BJ (cell line): ENCODE measurements around the gene C6. TPM values are rescaled to one million over a fixed set of nuclear protein-coding genes. Genes with fewer than 3 reads are reported as not detected.

Experiments used
- CTCF ChIA-PET: fragments of 350-600 bp; formaldehyde crosslinking; extraction: SDS; loops from one replicate; lab custom pipeline; 2021; ENCODE audit warnings: antibody characterized with exemption, inconsistent platforms; lab: Yijun Ruan, JAX
- POLR2A ChIA-PET: fragments of 300-600 bp; sonication (Branson Sonifier 250); formaldehyde crosslinking; extraction: SDS; loops from one replicate; lab custom pipeline; 2021; ENCODE audit warnings: antibody characterized with exemption; lab: Charles Lee
- DNase-seq: peaks from one replicate; pipeline ENCODE4 v3.0.0-alpha.2; 2011; ENCODE audit warnings: low read depth
- H3K27me3 ChIP-seq: 2 replicates; pipeline ENCODE4 v1.6.0; 2011; ENCODE audit warnings: low read length; ENCODE audit not compliant: control insufficient read depth, insufficient read depth
- H3K36me3 ChIP-seq: 2 replicates; pipeline ENCODE4 v1.5.1; 2011; ENCODE audit warnings: low read length; ENCODE audit not compliant: control insufficient read depth, insufficient read depth
- H3K4me3 ChIP-seq: 2 replicates; pipeline ENCODE4 v1.5.1; 2011; ENCODE audit warnings: low read depth, mild to moderate bottlenecking, control low read depth, low read length
- CTCF ChIP-seq: IDR thresholded peaks from 2 replicates; pipeline ENCODE4 v1.5.1; 2011; ENCODE audit warnings: low read depth, mild to moderate bottlenecking, control low read depth, inconsistent platforms, low read length, moderate library complexity; ENCODE audit not compliant: insufficient read depth
- polyA plus RNA-seq: library from polyadenylated mRNA; depleted of rRNA; stranded (reverse); fragments of >200 nt; gene quantifications from 2 replicates; pipeline ENCODE4 v1.2.3, GENCODE V29; 2011

Gene C6
- polyA plus RNA-seq, 1 experiment = not detected

DNA sequence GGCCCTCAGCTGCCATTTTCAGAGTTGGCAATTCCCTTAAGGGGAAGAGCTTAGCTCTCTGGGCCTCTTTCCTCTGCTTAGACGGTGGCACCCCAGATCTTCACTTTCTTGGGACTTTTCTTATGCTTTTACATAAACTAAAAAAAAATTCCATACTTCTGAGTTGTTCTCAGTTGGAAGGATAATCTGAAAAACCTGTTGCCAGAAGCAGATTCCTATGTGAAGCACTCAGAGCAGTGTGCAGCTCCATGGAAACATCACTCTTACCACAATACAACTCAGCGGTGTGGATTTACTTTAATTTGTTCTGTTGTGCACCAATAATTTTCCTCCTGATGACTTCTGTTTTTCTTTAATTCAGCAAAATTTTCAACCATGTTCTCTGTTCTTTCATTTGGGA is 98.1 kb downstream of the C6 start:
- no peaks in the 10 kb centered on the region for H3K36me3 ChIP-seq
- POLR2A ChIA-PET = interaction anchor here (0.7 kb wide), 1 partner anchor 16 kb away, joined by 3 read pairs; no protein-coding TSS in a partner anchor
- TF ChIP-seq CTCF = no peak

DNA sequence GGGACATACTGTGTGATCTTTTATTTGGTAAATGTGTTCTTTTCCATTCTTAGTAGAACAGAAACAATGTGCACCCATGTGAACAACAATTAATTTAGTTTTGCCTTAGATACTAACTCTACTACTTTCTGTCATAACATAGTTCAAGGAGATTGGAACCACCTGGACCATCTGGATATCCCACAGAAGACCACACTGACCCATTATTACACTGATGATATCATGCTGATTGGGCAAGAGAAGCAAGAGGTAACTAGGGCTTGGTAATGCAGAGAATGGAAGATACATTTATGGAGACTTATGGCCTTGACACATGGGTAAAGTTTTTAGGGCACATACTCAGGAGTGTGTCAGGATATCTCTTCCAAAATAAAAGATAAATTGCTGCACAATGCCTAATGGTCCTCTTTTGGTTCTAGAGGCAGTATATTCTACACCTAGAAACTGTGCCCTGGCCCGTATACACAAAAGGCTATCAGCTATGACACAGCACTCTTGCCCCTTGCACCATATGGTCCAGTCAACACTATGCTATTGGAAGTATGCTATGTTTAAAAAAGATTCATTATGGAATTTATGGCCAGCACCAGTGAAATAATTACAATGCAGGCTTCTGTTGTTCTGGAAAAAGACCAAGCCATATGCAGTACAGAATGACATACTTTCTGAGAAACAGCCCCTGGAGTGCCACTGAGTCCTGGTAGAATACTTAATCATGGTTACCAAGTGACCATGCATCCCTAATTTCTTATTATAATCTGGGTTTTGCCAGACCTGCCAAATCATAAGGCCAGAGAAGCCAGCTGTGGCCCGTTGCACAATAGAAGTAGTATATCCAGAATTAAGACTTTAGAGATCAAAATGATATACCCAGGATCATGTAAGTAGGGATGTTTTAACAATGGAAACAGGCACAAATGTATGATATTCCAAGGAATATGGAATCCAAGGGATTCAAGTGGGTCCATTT is 100.6 kb downstream of the C6 start:
- peak; percentile 9 for DNase-seq
- ChIA-PET CTCF (no interaction called here), POLR2A (no interaction called here)
- H3K4me3 ChIP-seq = no peak overlapping the region
- TF ChIP-seq CTCF = no peak
- H3K27me3 ChIP-seq = no peaks in the 10 kb centered on the region
- H3K36me3 ChIP-seq = no peaks in the 10 kb centered on the region

More for the DNA sequence above, 98.1 kb downstream of the C6 start:
- Histone ChIP-seq H3K4me3 (no peak overlapping the region), H3K27me3 (no peaks in the 10 kb centered on the region)
- DNase-seq = peak; percentile 74
- CTCF ChIA-PET = interaction anchor here (1.1 to 1.6 kb wide), 2 partner anchors 10 to 211 kb away, joined by 3 read pairs; no protein-coding TSS in a partner anchor

- Histone ChIP-seq H3K4me3 (no peak overlapping the region), H3K27me3 (no peaks in the 10 kb centered on the region), H3K36me3 (no peaks in the 10 kb centered on the region)
- DNase-seq = no peak
- no peak for TF ChIP-seq CTCF
- CTCF ChIA-PET = no interaction called here
- POLR2A ChIA-PET = no interaction called here
Measured at GRCh38 chr5:41109186-41109585, 104.1 kb downstream of the C6 start.

DNA sequence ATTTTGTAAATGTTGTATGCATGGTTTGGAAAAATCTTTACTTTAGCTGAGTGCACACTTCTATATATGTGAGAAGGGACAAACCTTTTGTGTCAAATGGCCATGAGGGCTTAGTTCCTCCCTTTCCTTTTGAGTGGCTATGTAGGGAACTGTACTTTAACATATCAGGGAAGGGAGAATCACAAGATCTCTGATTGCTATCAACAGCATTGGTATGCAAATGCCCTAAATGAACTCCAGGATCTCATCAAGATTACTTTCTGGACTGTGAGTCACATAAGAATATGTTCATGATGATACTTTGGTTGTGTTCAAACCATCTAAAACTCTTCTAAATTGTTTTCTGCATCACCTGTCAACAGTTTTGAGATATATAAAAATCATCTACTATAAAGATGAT is 111.0 kb downstream of the C6 start:
- ChIA-PET CTCF (no interaction called here), POLR2A (no interaction called here)
- Histone ChIP-seq H3K27me3 (no peaks in the 10 kb centered on the region), H3K36me3 (no peaks in the 10 kb centered on the region), H3K4me3 (no peak overlapping the region)
- DNase-seq = no peak
- TF ChIP-seq CTCF = no peak

GRCh38 chr5:41097642-41098041 is 115.7 kb downstream of the C6 start:
- CTCF ChIA-PET = no interaction called here
- no peak for DNase-seq
- POLR2A ChIA-PET = no interaction called here
- no peak for TF ChIP-seq CTCF
- Histone ChIP-seq H3K36me3 (no peaks in the 10 kb centered on the region), H3K27me3 (no peaks in the 10 kb centered on the region), H3K4me3 (no peak overlapping the region)
